ENCODE measurements around the gene TSHZ3.

TSHZ3 gene, protein sequence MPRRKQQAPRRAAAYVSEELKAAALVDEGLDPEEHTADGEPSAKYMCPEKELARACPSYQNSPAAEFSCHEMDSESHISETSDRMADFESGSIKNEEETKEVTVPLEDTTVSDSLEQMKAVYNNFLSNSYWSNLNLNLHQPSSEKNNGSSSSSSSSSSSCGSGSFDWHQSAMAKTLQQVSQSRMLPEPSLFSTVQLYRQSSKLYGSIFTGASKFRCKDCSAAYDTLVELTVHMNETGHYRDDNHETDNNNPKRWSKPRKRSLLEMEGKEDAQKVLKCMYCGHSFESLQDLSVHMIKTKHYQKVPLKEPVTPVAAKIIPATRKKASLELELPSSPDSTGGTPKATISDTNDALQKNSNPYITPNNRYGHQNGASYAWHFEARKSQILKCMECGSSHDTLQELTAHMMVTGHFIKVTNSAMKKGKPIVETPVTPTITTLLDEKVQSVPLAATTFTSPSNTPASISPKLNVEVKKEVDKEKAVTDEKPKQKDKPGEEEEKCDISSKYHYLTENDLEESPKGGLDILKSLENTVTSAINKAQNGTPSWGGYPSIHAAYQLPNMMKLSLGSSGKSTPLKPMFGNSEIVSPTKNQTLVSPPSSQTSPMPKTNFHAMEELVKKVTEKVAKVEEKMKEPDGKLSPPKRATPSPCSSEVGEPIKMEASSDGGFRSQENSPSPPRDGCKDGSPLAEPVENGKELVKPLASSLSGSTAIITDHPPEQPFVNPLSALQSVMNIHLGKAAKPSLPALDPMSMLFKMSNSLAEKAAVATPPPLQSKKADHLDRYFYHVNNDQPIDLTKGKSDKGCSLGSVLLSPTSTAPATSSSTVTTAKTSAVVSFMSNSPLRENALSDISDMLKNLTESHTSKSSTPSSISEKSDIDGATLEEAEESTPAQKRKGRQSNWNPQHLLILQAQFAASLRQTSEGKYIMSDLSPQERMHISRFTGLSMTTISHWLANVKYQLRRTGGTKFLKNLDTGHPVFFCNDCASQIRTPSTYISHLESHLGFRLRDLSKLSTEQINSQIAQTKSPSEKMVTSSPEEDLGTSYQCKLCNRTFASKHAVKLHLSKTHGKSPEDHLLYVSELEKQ

DNA sequence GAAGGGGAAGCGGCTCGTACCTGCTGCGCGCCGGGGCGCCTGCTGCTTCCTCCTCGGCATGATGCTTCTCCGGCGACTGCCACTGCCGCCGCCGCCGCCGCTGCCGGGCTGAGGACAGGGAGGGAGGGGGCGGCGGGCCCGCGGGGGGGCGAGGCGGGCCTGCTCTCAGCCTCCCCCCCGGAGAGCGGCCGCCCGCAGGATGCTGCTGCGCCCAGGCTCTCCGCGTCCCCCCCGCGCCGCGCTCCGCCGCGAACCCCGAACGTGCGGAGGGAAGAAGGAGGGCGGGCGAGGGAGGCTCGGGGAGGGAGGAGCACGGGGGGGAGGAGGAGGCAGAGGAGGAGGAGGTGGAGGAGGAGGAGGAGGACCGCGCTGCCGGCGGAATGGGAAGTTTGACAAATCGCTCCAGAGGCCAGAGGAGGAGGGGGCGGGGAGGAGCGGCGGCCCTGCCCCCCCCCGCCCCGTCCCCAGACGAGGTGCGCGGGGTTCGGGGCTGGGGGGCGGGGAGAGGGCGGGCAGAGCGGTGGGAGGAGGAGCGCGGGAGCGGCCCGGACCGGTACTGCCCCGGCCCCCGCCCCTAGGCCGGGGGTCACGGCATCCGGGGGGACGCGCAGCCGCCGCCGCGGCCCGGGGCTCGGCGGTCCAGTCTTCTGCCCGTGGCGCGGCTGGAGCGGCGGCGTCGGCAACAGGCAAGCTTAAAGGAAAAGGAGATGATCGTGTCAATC, at the start of gene TSHZ3:
Gene TSHZ3 (minus strand): TSS at position 277 of the 722 bp plus-strand sequence. CDS start 217 bp downstream, at position 60.
- peak; percentile 78 for DNase-seq

DNA sequence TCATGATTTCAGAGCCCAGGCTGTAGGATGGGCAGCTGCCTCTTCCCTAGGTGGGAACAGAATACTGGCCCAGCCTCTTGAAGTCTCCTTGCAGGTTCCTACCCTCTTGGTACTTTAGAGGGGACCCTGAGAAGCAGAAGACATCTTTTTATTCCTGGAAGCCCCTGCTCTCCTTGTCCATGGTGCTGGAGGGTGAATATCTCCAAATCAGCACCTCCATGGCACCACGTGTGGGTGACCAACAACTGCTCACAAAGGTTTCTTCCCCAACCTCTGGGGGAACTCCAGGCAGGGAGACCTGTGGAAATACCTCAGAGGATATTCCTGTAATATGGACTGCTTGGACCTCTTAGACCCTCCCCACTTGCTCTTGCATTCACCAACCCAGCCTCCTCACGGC, 48.1 kb upstream of the TSHZ3 start:
- no peak for DNase-seq

GRCh38 chr19:31392464-31392863, 43.2 kb upstream of the TSHZ3 start:
- no peak for DNase-seq

DNA sequence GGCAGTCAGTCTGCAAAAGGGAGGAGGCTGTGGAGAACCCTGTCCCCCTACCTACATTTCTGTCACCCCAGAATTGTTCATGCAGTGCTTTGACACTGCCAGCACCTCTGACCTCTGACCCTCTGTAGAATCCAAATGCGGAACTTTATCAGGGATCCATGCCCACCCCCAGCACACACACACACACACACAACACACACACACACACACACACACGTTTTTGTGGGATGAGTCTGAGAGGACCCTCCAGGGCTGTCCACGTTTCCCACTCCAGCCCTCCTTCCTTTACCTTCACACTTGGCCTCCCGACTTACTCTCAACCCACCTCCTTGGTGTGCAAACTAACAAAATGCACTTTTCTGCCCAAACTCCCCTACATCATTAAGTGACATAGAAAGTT, 42.3 kb upstream of the TSHZ3 start:
- no peak for DNase-seq

GRCh38 chr19:31390711-31391110, 41.5 kb upstream of the TSHZ3 start:
- DNase-seq = no peak

DNA sequence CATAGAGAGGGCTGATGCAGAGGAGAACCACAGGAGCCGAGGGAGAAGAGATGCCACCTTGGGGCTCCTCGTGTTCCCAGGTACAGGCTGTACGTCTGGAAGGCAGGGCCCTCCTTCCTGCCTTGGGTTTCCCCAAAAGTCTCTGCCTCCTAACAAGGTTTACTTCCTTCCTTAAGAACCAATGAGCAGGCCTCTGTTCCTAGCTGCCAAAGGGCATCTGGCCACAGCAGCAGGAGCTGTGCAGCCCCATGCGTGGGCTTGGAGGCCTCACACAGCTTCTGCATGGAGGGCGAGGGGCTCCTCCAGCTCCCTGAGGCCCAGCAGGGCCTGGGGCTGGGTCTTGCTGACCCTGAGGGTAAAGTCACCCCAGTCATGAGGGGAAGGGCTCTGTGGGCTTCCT, 40.6 kb upstream of the TSHZ3 start:
- no peak for DNase-seq

DNA sequence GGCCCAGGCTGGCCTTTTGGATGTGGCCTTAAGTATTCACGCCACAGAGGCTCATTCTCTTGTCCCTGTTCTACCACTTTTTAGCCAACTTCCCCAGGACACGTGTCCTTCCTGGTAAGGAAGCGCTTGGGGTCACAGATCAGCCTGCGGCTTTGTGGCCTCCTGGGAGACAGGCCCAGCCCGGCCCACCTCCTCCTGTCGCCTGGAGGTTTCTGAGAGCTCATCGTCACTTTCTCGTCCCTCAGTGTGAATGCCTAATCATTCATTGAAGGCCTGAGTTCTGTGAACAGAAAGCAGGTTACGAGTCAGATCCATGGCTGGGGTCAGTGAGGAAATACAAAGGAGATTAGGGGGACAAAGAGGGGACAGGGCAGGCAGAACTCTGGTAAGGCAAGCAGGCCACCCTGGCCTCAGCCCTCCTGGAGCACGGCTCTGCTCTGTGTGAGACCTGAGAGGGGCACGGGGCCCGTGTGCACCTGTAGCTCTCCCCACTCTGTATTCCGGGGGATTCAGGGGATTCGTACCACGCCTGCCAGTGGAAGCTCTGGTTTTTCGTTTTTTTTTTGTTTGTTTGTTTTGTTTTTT, 38.6 kb upstream of the TSHZ3 start:
- no peak for DNase-seq

DNA sequence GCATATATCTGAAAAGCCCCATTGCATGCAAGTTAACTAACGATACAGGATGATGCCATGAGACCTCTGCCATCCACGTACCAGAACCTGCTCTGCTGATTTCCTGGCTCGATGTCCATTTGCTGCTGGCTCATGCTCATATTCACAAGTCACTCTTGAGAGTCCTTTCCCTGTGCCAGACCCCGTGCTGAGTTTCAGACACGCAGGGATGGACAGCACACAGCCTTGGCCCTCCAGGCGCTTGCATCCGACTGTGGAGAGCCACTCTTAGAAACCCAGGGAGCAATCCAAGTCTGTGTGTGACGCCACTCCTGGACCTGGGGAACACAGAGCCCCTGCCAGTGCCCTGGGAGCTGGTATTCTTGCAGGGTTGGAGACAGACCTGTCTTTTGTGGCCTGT, 37.6 kb upstream of the TSHZ3 start:
- no peak for DNase-seq

DNA sequence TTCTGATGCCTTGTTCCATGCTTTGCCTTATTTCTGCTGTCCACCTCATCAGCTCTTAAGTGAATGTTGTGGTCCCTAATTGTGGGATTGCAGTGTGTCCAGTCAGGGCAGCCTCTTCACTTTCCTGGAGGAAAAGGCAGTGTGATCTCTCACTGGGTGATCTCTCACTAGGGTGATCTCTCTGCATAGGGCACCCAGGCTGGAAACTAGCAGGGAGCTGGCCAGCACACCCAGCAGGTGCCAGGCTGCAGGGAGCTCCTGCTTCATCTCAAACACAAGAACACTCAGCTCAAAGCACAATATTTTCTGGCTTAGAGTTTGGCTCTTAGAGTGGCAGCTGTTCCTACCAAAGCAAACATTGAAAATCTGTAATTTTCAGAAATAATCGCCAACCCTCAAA, 36.5 kb upstream of the TSHZ3 start:
- DNase-seq = no peak

DNA sequence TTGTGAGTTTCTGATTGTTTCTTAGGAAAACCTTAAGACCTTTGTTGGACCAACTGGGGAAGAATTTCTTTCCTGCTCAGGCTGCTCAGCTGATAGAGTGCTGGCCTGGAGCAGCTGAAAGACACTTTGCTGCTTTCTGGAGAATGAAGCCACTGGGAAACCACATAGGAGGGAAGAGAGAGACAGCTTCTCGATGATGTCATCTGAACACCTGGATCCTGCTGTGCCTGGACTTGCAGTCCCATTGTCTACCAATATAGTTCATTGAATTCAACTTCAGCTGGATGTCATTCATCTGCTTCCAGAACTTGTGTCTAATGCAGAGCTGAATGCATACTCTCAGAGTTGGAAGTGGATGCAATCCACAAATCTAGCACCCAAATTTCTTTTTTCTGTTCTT, 34.3 kb upstream of the TSHZ3 start:
- DNase-seq = no peak

- no peak for DNase-seq
These were observed 31.6 kb upstream of the TSHZ3 start for GRCh38 chr19:31380854-31381253.

DNA sequence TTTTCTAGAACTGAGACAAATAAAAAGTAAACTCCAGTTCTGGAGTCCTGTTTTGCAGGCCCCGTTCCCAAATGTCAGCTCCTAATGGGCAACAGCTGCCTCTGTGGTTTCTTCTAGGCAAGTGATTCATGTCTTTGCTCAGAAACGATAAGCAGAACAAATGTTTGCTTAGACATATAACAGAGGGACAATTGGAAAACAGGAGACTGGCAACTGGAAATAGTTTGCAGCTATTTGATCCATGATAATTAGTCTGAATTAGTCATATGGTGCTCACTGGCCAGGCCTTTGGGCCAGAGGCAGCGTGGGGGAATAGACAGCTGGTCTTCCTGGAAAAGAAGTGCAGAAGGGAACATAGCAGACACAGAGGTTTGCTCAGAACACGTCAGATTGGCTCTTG, 29.2 kb upstream of the TSHZ3 start:
- DNase-seq = no peak

GRCh38 chr19:31377736-31378135, 28.5 kb upstream of the TSHZ3 start:
- no peak for DNase-seq

DNA sequence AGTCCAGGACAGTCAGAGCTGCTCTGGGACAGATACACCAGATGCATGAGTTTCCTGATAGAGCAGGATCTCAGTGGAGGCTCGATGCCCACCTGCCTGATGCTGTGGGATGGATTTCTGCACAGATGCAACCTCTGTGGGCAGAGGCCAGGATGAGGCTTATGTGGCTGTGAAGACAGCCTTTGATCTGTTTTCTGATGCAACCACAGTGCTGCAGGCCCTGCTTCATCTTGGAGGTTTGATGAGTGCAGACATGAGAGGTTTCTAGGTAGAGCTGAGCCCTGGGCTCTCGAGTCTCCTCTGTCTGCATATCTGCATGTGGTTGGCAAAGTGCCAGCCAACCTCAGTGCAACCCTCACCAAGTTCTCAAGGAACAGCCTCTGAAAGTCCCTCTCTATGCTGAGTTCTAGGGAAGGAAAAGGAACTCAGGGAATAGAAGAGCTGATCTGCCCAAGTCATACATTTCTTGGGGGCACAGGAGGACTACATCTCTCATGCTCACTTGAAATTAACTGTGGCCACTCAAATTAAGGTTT, 23.1 kb upstream of the TSHZ3 start:
- DNase-seq = no peak

DNA sequence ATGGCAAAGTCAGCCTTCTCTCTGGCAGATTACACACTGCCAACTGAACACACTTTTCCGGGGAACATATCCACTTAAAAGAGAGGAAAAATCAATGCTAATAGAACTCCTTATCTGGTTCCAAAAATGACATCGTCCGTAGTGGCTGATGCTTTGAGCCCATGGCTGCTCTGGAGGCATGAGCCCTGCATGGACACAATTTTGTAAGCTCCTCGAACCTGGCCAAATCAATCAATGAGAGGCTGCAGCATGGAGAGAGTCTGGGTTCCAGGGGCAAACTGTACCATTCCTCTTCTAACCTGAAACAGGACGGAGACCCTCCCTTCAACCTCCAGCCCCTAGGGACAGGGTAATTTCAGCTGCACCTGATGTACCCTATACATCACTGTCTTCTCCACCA, 21.0 kb upstream of the TSHZ3 start:
- DNase-seq = no peak

- DNase-seq = no peak
These were observed 15.7 kb upstream of the TSHZ3 start for GRCh38 chr19:31364963-31365362.

- DNase-seq = no peak
These were observed 12.5 kb upstream of the TSHZ3 start for GRCh38 chr19:31361728-31362127.

GRCh38 chr19:31357315-31357673, 8.1 kb upstream of the TSHZ3 start:
- DNase-seq = no peak

DNA sequence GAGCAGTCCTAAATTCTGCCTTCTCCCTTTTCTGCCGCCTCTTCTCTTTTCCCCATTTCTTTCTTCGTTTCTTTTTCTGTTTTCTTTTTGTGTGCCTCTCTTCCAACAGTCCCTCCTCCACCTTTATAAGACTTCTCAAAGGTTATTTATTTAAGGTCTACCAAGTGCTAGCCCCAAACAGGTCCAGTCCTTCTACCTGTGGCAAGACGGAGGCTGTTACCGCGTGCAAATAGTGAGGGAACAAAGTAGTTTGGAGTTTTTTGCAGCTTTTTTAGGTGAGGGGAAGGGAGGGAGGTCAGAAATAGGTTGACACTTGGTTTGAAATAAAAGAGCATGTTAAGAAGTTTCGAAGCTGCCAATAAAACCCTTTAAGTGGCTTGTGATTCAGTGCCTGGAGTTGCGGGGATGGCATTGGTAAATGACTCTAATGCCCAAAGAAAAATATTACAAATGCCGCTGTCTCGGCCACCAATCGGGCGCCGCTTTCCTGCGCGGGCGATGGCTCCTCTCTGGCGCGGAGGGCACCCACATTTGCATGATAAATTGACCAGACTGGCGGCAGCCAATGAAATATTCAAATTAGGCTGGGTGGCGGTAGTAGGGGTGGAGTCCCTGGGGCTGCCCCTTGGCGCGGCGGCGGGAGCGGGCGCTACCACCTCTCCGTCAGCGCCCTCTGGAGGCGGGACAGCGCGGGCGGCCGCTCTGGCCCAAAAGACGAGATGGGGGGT, 7.5 kb upstream of the TSHZ3 start:
- peak; percentile 85 for DNase-seq

GRCh38 chr19:31355665-31356289, 6.5 kb upstream of the TSHZ3 start:
- peak; percentile 31 for DNase-seq

Data from activated effector memory CD4-positive, alpha-beta T cell treated with anti-CD3 and anti-CD28 coated beads, Interleukin-2, amount 50 U/mL, for 16 hours (primary cell).